SK-N-SH treated with all-trans-retinoic acid at 6 μM for 48 hours (cell line): ENCODE data around the gene HK3.

Experiments
- ATAC-seq: fragments of 200-7000 bp; cut with Tn5 transposase; 3 replicates; pipeline ENCODE4 v1.9.1; 2020; ENCODE audit warnings: mild to moderate bottlenecking, moderate library complexity
- ARNTL ChIP-seq: fragments of 450-650 bp; formaldehyde crosslinking; IDR thresholded peaks from 2 replicates; pipeline ENCODE4 v1.5.0; 2020; ENCODE audit warnings: low read depth, mild to moderate bottlenecking, moderate library complexity, borderline replicate concordance
- BACH2 ChIP-seq: fragments of 250-450 bp; sonication (Bioruptor Pico); IDR thresholded peaks from 2 replicates; pipeline ENCODE4 v1.9.0; 2021; ENCODE audit warnings: mild to moderate bottlenecking, borderline replicate concordance
- CREB5 ChIP-seq: fragments of 250-450 bp; sonication (Bioruptor Pico); IDR thresholded peaks from 2 replicates; pipeline ENCODE4 v1.5.1; 2020; ENCODE audit warnings: low read depth, mild to moderate bottlenecking, moderate library complexity
- CSRNP3 ChIP-seq: fragments of 250-450 bp; sonication (Bioruptor Pico); IDR thresholded peaks from 2 replicates; pipeline ENCODE4 v1.5.1; 2021; ENCODE audit warnings: mild to moderate bottlenecking, moderate library complexity
- ESRRG ChIP-seq: fragments of 250-450 bp; sonication (Bioruptor Pico); IDR thresholded peaks from 2 replicates; pipeline ENCODE4 v1.6.1; 2021; ENCODE audit warnings: mild to moderate bottlenecking
- GLIS3 ChIP-seq: fragments of 250-450 bp; sonication (Bioruptor Pico); IDR thresholded peaks from 2 replicates; pipeline ENCODE4 v1.5.0; 2020; ENCODE audit warnings: mild to moderate bottlenecking, moderate library complexity
- ISL1 ChIP-seq: fragments of 250-450 bp; sonication (Bioruptor Pico); IDR thresholded peaks from 2 replicates; pipeline ENCODE4 v2.1.2; 2022; ENCODE audit warnings: mild to moderate bottlenecking, moderate library complexity
- OSR1 ChIP-seq: fragments of 250-450 bp; sonication (Bioruptor Pico); IDR thresholded peaks from 2 replicates; pipeline ENCODE4 v1.8.0; 2022; ENCODE audit warnings: moderate library complexity, mild to moderate bottlenecking, inconsistent platforms
- PATZ1 ChIP-seq: fragments of 250-450 bp; sonication (Bioruptor Pico); IDR thresholded peaks from 2 replicates; pipeline ENCODE4 v1.8.0; 2020; ENCODE audit warnings: mild to moderate bottlenecking, moderate library complexity, borderline replicate concordance
- PPARA ChIP-seq: fragments of 250-450 bp; sonication (Bioruptor Pico); IDR thresholded peaks from 2 replicates; pipeline ENCODE4 v1.5.0; 2020; ENCODE audit warnings: mild to moderate bottlenecking, borderline replicate concordance
- RARB ChIP-seq: fragments of 250-450 bp; sonication (Bioruptor Pico); IDR thresholded peaks from 2 replicates; pipeline ENCODE4 v1.8.0; 2021; ENCODE audit warnings: mild to moderate bottlenecking, moderate library complexity
- SNAI2 ChIP-seq: fragments of 250-450 bp; sonication (Bioruptor Pico); IDR thresholded peaks from 2 replicates; pipeline ENCODE4 v1.5.0; 2020; ENCODE audit warnings: mild to moderate bottlenecking, moderate library complexity
- TCF4 ChIP-seq: fragments of 250-450 bp; sonication (Bioruptor Pico); IDR thresholded peaks from 2 replicates; pipeline ENCODE4 v1.8.0; 2021; ENCODE audit warnings: mild to moderate bottlenecking, moderate library complexity, borderline replicate concordance
- TOX ChIP-seq: fragments of 250-450 bp; sonication (Bioruptor Pico); IDR thresholded peaks from 2 replicates; pipeline ENCODE4 v1.8.0; 2021; ENCODE audit warnings: mild to moderate bottlenecking, moderate library complexity, borderline replicate concordance
- TSHZ2 ChIP-seq: fragments of 250-450 bp; sonication (Bioruptor Pico); IDR thresholded peaks from 2 replicates; pipeline ENCODE4 v1.5.0; 2020; ENCODE audit warnings: mild to moderate bottlenecking, moderate library complexity
- ZFP3 ChIP-seq: fragments of 250-450 bp; sonication (Bioruptor Pico); IDR thresholded peaks from 2 replicates; pipeline ENCODE4 v1.5.0; 2020; ENCODE audit warnings: mild to moderate bottlenecking, moderate library complexity
- ZFP30 ChIP-seq: fragments of 450-650 bp; formaldehyde crosslinking; IDR thresholded peaks from 2 replicates; pipeline ENCODE4 v1.5.0; 2022; ENCODE audit warnings: mild to moderate bottlenecking, moderate library complexity
- ZNF565 ChIP-seq: fragments of 450-650 bp; formaldehyde crosslinking; conservative IDR thresholded peaks from 2 replicates; pipeline ENCODE4 v1.5.0; 2020; ENCODE audit warnings: low read depth, mild to moderate bottlenecking, moderate library complexity
- ZNF70 ChIP-seq: fragments of 450-650 bp; formaldehyde crosslinking; IDR thresholded peaks from 2 replicates; pipeline ENCODE4 v1.5.0; 2020; ENCODE audit warnings: mild to moderate bottlenecking, moderate library complexity
- ZNF8 ChIP-seq: fragments of 450-650 bp; formaldehyde crosslinking; IDR thresholded peaks from 2 replicates; pipeline ENCODE4 v1.5.0; 2020; ENCODE audit warnings: mild to moderate bottlenecking, moderate library complexity

Gene HK3

GRCh38 chr5:176846335-176847140 lies 52.6 kb downstream of the HK3 start:
- TF ChIP-seq ZFP30: no peak
- no peak for TF ChIP-seq ISL1 (CRISPR knock-in tag)
- TF ChIP-seq SNAI2 (CRISPR knock-in tag): no peak
- no peak for TF ChIP-seq TSHZ2 (CRISPR knock-in tag)
- no peak for TF ChIP-seq ZFP3 (CRISPR knock-in tag)
- no peak for TF ChIP-seq OSR1 (CRISPR knock-in tag)
- no peak for TF ChIP-seq CSRNP3 (CRISPR knock-in tag)
- TF ChIP-seq ZNF70 (CRISPR knock-in tag): no peak
- no peak for TF ChIP-seq GLIS3 (CRISPR knock-in tag)
- no peak for TF ChIP-seq RARB
- TF ChIP-seq ESRRG (CRISPR knock-in tag): no peak
- TF ChIP-seq ZNF8 (CRISPR knock-in tag): no peak
- TF ChIP-seq TCF4 (CRISPR knock-in tag): no peak
- TF ChIP-seq PATZ1: no peak
- TF ChIP-seq TOX (CRISPR knock-in tag): no peak
- TF ChIP-seq ARNTL (CRISPR knock-in tag): no peak
- TF ChIP-seq ZNF565 (CRISPR knock-in tag): no peak
- TF ChIP-seq PPARA (CRISPR knock-in tag): no peak
- no peak for TF ChIP-seq BACH2 (CRISPR knock-in tag)
- TF ChIP-seq CREB5: no peak
- no peak for ATAC-seq

- TF ChIP-seq CSRNP3 (CRISPR knock-in tag): no peak
- no peak for TF ChIP-seq ZFP30
- TF ChIP-seq RARB: no peak
- TF ChIP-seq GLIS3 (CRISPR knock-in tag): no peak
- TF ChIP-seq ESRRG (CRISPR knock-in tag): no peak
- TF ChIP-seq PPARA (CRISPR knock-in tag): no peak
- TF ChIP-seq CREB5: no peak
- ATAC-seq: no peak; the same call in 1 of the 3 replicates
These were observed 53.8 kb downstream of the HK3 start for GRCh38 chr5:176845392-176845713.
